Lung microvascular endothelial cell (primary cell): ENCODE results near the gene PLIN3. TPM values are rescaled to one million over a fixed set of nuclear protein-coding genes. Genes with fewer than 3 reads are reported as not detected.

ENCODE experiments used
- total RNA-seq: library from RNA; depleted of rRNA; stranded (reverse); fragments of >200 nt; gene quantifications from 2 replicates; pipeline ENCODE4 v1.2.1, GENCODE V29; 2014

PLIN3 gene
- total RNA-seq, 1 donor from 2014 or later, result 44.0 TPM

Other genes with a start within 250 kb of the PLIN3 start
- gene TNFAIP8L1, start 228.2 kb downstream of the PLIN3 start, total RNA-seq, result 53.2 and 69.4 TPM in 2 replicates
- 138 and 149 TPM in 2 replicates for gene MYDGF, start 197.3 kb downstream of the PLIN3 start, total RNA-seq
- 14.2 and 19.4 TPM in 2 replicates for gene DPP9, start 143.8 kb downstream of the PLIN3 start, total RNA-seq
- 10.0 and 17.3 TPM in 2 replicates for gene FEM1A, start 75.9 kb downstream of the PLIN3 start, total RNA-seq
- 2.0 and 2.8 TPM in 2 replicates for gene TICAM1, start 36.0 kb downstream of the PLIN3 start, total RNA-seq
- under 0.01 TPM in 1 of 2 replicates, not detected in the other for gene ARRDC5, start 35.2 kb upstream of the PLIN3 start, total RNA-seq
- gene UHRF1, start 41.8 kb upstream of the PLIN3 start, total RNA-seq, result 6.9 and 16.6 TPM in 2 replicates
- gene KDM4B, start 101.4 kb upstream of the PLIN3 start, total RNA-seq, result 8.9 and 12.3 TPM in 2 replicates